Effector CD8-positive, alpha-beta T cell (primary cell): ENCODE data around the gene ABCE1.
"Not testable (repeated sequence)": the region's sequence is repeated elsewhere in the genome, so short reads cannot be mapped to it uniquely, and the experiment has no call there.

Experiments used
- DNase-seq: peaks from one replicate; lab custom pipeline; 2025; lab: John Stamatoyannopoulos, UW

ABCE1 gene

DNA sequence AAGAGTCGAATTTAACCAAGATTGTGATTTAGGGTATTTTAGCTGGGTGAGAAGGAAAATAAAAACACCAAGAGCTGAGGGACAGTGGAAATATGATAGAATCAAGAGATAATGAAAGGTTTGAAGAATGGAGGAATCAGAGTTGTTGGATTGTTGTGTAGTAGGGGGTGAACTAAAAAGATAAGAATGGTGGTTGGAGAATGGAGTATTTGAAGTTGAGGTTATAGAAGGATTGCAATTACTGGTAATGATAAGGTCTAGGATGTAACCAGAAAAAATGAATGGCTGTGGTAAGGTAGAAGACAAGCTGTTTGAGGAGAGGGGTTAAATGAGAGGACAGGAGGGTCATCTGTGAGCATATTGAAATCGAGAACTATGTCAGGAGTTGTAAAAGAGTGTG lies 4.5 kb downstream of the ABCE1 start:
- no peak for DNase-seq

- no peak for DNase-seq
Measured at GRCh38 chr4:145103496-145103895, 5.4 kb downstream of the ABCE1 start.

GRCh38 chr4:145107126-145107525 lies 9.0 kb downstream of the ABCE1 start:
- DNase-seq: no peak

GRCh38 chr4:145108128-145108527 lies 10.0 kb downstream of the ABCE1 start:
- no peak for DNase-seq

- DNase-seq: no peak
Measured at GRCh38 chr4:145125396-145125795, 27.3 kb downstream of the ABCE1 start.

GRCh38 chr4:145130130-145130529 lies 32.0 kb downstream of the ABCE1 start:
- DNase-seq: no peak

- DNase-seq: no peak
Measured at GRCh38 chr4:145130788-145131399, 32.8 kb downstream of the ABCE1 start.

- no peak for DNase-seq
Measured at GRCh38 chr4:145131848-145132247, 33.7 kb downstream of the ABCE1 start.

GRCh38 chr4:145132511-145133098 lies 34.5 kb downstream of the ABCE1 start:
- no peak for DNase-seq

DNA sequence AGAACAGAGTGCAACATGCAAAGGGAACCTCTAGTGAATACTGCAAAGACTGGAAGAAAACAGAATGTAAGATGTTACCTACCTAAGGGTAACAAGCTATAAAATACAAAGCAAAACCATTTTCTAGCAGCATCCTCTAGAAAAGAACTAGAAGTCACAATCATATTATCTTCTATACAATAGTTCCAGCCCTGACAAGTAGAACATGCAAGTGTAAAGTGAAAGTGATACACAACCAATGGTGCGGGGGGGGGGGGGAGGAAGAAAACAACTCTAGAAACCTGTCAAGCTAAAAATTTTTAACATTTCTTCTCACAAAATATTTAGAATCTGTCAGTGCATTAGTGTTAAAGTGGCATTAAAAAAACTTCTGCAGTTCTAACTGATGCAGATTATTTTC lies 38.1 kb downstream of the ABCE1 start:
- not testable (repeated sequence) for DNase-seq

DNA sequence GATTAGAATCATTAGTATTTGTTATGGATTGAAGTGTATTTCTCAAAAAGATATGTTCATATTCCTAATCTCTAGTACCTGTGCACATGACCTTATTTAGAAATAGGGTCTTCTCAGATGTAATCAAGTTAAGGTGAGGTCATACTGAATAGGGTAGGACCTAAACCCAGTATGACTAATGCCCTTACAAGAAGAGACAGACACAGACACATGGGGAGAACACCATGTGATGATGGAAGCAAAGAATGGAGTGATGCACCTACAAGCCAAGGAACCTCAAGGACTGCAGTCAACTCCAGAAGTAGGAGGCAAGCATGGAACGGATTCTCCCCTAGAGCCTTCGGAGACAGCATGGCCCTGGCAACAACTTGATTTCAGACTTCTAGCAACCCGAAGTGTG lies 50.9 kb downstream of the ABCE1 start:
- DNase-seq: no peak

GRCh38 chr4:145153181-145153903 lies 55.2 kb downstream of the ABCE1 start:
- DNase-seq: no peak

- DNase-seq: no peak
Measured at GRCh38 chr4:145153904-145154298, 55.8 kb downstream of the ABCE1 start.

DNA sequence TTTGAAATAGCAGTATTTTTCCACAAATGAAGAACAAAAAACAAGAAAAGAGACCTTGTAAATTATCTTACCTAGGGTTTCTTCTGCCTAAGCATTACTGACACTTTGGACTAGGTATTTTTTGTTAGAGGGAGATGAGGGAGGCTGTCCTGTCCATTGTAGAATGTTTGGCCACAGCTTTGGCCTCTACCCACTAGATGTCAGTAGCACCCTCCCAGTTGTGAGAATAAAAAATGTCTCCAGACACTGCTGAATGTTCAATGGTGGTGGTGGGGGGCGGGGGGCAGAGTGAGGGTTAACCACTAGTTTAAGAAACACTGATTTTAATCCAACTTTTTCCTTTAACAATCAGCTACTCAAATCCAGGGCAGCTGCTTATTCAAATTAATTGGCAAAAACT lies 56.5 kb downstream of the ABCE1 start:
- no peak for DNase-seq

DNA sequence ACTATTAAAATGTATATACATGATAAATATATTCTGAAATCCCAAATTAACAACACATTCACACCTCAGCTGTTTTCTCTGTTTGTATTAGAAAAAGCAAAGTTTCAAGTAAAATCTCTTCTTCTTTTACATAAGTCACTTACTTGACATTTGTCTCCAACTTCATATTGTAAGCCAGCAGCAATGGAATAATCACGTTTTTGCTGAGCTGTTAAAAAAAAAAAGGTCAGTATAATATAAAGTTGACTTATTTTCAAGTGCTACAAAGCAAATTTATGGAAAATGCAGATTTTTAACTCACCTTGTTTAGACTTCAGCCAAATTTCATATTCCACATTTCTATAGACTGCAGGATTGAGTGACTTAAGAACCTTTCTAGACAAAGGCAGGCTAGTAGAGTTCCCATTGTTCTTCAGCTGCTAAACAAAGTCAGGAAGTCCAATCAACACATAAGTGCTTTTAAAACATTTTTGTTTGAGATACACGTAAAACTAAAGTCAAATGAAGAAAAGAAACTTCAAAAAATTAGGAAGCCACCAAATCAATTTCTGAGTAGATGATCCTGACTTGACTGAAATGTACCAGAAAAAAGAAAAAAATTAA lies 57.3 kb downstream of the ABCE1 start:
- no peak for DNase-seq

DNA sequence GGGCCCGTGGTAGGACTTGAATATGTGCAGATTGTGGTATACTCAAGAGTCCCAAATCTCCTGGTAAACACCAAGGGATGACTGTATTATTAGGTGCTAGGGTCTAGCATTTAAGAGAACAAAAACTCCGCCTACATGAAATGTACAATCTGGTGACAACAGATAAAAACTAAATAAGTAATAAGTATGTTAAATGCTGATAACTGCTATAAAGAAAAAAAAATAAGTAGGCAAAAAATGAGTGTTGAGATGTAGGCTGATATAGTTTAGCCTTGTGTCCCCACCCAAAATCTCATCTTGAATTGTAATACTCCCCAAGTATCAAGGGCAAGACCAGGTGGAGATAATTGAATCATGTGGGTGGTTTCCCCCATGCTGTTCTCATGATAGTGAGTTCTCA lies 58.9 kb downstream of the ABCE1 start:
- DNase-seq: no peak

DNA sequence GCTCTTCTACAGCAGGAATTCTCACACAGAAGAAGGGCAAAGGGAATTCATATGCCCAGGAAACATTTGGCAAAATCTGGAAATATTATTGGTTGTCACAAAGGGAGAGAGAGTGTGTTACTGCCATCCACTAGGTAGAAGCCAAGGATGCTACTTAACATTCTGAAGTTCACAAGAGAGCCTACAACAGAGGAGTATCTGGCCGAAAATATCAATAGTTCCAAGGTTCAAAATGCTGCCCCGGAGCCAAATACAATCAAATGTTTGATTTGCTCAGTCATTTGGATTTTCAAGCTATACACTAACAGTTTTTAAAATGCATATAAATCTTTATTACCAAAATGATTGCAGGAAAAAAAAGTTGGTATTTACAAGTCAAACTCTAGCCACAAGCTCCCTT lies 63.4 kb downstream of the ABCE1 start:
- no peak for DNase-seq

GRCh38 chr4:145167887-145168286 lies 69.8 kb downstream of the ABCE1 start:
- DNase-seq: no peak

GRCh38 chr4:145168581-145169187 lies 70.6 kb downstream of the ABCE1 start:
- DNase-seq: no peak

- DNase-seq: no peak
Measured at GRCh38 chr4:145170223-145170622, 72.1 kb downstream of the ABCE1 start.

GRCh38 chr4:145171911-145172310 lies 73.8 kb downstream of the ABCE1 start:
- no peak for DNase-seq

GRCh38 chr4:145176641-145177432 lies 78.7 kb downstream of the ABCE1 start:
- DNase-seq: no peak
